GM23338 (cell line): ENCODE measurements around the gene PROX1.

Experiments
- CREB1 ChIP-seq: fragments of 250-450 bp; sonication (Bioruptor Pico); IDR thresholded peaks from 2 replicates; pipeline ENCODE4 v1.5.0; 2020; ENCODE audit warnings: low read depth, mild to moderate bottlenecking, moderate library complexity
- EZH2 ChIP-seq: fragments of 200-600 bp; sonication (generic); IDR thresholded peaks from one replicate; pipeline ENCODE4 v1.8.0; 2017; ENCODE audit warnings: antibody characterized with exemption, mild to moderate bottlenecking, low read depth; ENCODE audit not compliant: unreplicated experiment
- EZH2phosphoT487 ChIP-seq: fragments of 200-600 bp; sonication (generic); IDR thresholded peaks from one replicate; pipeline ENCODE4 v1.8.1; 2018; ENCODE audit warnings: antibody characterized with exemption; ENCODE audit not compliant: unreplicated experiment
- JUNB ChIP-seq: IDR thresholded peaks from one replicate; pipeline ENCODE4 v1.6.1; 2016; ENCODE audit warnings: antibody characterized with exemption; ENCODE audit not compliant: unreplicated experiment
- NANOG ChIP-seq: IDR thresholded peaks from 2 replicates; pipeline ENCODE4 v1.6.1; 2016; ENCODE audit warnings: antibody characterized with exemption, borderline replicate concordance
- POLR2AphosphoS5 ChIP-seq: IDR thresholded peaks from 2 replicates; pipeline ENCODE4 v1.6.1; 2016; ENCODE audit warnings: antibody characterized with exemption, low read depth
- STAT1 ChIP-seq: IDR thresholded peaks from one replicate; pipeline ENCODE4 v1.6.1; 2016; ENCODE audit warnings: antibody characterized with exemption; ENCODE audit not compliant: unreplicated experiment
- ZNF114 ChIP-seq: fragments of 250-450 bp; sonication (Bioruptor Pico); IDR thresholded peaks from 2 replicates; pipeline ENCODE4 v1.5.0; 2020; ENCODE audit warnings: mild to moderate bottlenecking, moderate library complexity
- ZNF331 ChIP-seq: fragments of 250-450 bp; sonication (Bioruptor Pico); IDR thresholded peaks from 2 replicates; pipeline ENCODE4 v1.5.0; 2020; ENCODE audit warnings: low read depth, mild to moderate bottlenecking, moderate library complexity
- TF ChIP-seq, protein P1 (sequence below), 2 experiments: fragments of 200-600 bp in 1 of 2; sonication (generic) in 1 of 2; conservative IDR thresholded peaks; 2 replicates each; pipeline versions ENCODE4 v1.5.1 to v1.6.1; 2016 to 2017; ENCODE audit warnings: antibody characterized with exemption in 2 of 2, low read depth in 2 of 2, mild to moderate bottlenecking in 2 of 2, moderate library complexity in 1 of 2
- TF ChIP-seq, protein P2 (sequence below): IDR thresholded peaks from 2 replicates; pipeline ENCODE4 v1.6.1; 2016; ENCODE audit warnings: antibody characterized with exemption
- TF ChIP-seq, protein P3 (sequence below): IDR thresholded peaks from one replicate; pipeline ENCODE4 v1.6.1; 2018; ENCODE audit warnings: antibody characterized with exemption; ENCODE audit not compliant: unreplicated experiment
- TF ChIP-seq, protein P4 (sequence below): fragments of 250-450 bp; sonication (Bioruptor Pico); IDR thresholded peaks from 2 replicates; pipeline ENCODE4 v1.5.0; 2020; ENCODE audit warnings: mild to moderate bottlenecking, moderate library complexity

DNA sequence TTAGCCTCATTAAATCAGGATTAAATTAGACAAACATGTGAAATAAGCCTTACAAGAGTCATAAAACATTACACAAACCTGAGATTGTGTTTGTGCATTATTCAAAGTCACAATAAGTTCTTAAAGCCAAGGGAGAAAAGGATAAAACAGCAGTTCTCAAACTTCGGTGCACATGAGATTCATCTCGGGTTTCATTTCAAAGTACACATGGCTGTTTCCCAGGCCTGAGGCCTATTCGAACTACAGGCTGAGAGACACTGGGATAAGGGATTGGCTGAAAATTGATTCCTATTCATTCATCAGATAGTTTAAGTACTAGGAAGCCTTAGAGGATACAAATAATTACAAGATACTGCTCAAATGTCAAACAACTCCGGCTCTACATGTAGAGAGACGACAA, 35.9 kb upstream of the PROX1 start:
- TF ChIP-seq, protein P1, sequence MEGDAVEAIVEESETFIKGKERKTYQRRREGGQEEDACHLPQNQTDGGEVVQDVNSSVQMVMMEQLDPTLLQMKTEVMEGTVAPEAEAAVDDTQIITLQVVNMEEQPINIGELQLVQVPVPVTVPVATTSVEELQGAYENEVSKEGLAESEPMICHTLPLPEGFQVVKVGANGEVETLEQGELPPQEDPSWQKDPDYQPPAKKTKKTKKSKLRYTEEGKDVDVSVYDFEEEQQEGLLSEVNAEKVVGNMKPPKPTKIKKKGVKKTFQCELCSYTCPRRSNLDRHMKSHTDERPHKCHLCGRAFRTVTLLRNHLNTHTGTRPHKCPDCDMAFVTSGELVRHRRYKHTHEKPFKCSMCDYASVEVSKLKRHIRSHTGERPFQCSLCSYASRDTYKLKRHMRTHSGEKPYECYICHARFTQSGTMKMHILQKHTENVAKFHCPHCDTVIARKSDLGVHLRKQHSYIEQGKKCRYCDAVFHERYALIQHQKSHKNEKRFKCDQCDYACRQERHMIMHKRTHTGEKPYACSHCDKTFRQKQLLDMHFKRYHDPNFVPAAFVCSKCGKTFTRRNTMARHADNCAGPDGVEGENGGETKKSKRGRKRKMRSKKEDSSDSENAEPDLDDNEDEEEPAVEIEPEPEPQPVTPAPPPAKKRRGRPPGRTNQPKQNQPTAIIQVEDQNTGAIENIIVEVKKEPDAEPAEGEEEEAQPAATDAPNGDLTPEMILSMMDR (conservative IDR thresholded peaks at IDR 0.05; ENCODE audit: low read depth in 2 of 2): no peak
- TF ChIP-seq, protein P2, sequence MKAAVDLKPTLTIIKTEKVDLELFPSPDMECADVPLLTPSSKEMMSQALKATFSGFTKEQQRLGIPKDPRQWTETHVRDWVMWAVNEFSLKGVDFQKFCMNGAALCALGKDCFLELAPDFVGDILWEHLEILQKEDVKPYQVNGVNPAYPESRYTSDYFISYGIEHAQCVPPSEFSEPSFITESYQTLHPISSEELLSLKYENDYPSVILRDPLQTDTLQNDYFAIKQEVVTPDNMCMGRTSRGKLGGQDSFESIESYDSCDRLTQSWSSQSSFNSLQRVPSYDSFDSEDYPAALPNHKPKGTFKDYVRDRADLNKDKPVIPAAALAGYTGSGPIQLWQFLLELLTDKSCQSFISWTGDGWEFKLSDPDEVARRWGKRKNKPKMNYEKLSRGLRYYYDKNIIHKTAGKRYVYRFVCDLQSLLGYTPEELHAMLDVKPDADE: no peak
- TF ChIP-seq POLR2AphosphoS5 (no peak), CREB1 (CRISPR knock-in tag) (no peak), EZH2phosphoT487 (no peak), EZH2 (no peak), JUNB (no peak), NANOG (no peak), STAT1 (no peak), ZNF114 (CRISPR knock-in tag) (no peak), ZNF331 (CRISPR knock-in tag) (no peak)
- TF ChIP-seq, protein P3, sequence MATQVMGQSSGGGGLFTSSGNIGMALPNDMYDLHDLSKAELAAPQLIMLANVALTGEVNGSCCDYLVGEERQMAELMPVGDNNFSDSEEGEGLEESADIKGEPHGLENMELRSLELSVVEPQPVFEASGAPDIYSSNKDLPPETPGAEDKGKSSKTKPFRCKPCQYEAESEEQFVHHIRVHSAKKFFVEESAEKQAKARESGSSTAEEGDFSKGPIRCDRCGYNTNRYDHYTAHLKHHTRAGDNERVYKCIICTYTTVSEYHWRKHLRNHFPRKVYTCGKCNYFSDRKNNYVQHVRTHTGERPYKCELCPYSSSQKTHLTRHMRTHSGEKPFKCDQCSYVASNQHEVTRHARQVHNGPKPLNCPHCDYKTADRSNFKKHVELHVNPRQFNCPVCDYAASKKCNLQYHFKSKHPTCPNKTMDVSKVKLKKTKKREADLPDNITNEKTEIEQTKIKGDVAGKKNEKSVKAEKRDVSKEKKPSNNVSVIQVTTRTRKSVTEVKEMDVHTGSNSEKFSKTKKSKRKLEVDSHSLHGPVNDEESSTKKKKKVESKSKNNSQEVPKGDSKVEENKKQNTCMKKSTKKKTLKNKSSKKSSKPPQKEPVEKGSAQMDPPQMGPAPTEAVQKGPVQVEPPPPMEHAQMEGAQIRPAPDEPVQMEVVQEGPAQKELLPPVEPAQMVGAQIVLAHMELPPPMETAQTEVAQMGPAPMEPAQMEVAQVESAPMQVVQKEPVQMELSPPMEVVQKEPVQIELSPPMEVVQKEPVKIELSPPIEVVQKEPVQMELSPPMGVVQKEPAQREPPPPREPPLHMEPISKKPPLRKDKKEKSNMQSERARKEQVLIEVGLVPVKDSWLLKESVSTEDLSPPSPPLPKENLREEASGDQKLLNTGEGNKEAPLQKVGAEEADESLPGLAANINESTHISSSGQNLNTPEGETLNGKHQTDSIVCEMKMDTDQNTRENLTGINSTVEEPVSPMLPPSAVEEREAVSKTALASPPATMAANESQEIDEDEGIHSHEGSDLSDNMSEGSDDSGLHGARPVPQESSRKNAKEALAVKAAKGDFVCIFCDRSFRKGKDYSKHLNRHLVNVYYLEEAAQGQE: no peak
- TF ChIP-seq, protein P4, sequence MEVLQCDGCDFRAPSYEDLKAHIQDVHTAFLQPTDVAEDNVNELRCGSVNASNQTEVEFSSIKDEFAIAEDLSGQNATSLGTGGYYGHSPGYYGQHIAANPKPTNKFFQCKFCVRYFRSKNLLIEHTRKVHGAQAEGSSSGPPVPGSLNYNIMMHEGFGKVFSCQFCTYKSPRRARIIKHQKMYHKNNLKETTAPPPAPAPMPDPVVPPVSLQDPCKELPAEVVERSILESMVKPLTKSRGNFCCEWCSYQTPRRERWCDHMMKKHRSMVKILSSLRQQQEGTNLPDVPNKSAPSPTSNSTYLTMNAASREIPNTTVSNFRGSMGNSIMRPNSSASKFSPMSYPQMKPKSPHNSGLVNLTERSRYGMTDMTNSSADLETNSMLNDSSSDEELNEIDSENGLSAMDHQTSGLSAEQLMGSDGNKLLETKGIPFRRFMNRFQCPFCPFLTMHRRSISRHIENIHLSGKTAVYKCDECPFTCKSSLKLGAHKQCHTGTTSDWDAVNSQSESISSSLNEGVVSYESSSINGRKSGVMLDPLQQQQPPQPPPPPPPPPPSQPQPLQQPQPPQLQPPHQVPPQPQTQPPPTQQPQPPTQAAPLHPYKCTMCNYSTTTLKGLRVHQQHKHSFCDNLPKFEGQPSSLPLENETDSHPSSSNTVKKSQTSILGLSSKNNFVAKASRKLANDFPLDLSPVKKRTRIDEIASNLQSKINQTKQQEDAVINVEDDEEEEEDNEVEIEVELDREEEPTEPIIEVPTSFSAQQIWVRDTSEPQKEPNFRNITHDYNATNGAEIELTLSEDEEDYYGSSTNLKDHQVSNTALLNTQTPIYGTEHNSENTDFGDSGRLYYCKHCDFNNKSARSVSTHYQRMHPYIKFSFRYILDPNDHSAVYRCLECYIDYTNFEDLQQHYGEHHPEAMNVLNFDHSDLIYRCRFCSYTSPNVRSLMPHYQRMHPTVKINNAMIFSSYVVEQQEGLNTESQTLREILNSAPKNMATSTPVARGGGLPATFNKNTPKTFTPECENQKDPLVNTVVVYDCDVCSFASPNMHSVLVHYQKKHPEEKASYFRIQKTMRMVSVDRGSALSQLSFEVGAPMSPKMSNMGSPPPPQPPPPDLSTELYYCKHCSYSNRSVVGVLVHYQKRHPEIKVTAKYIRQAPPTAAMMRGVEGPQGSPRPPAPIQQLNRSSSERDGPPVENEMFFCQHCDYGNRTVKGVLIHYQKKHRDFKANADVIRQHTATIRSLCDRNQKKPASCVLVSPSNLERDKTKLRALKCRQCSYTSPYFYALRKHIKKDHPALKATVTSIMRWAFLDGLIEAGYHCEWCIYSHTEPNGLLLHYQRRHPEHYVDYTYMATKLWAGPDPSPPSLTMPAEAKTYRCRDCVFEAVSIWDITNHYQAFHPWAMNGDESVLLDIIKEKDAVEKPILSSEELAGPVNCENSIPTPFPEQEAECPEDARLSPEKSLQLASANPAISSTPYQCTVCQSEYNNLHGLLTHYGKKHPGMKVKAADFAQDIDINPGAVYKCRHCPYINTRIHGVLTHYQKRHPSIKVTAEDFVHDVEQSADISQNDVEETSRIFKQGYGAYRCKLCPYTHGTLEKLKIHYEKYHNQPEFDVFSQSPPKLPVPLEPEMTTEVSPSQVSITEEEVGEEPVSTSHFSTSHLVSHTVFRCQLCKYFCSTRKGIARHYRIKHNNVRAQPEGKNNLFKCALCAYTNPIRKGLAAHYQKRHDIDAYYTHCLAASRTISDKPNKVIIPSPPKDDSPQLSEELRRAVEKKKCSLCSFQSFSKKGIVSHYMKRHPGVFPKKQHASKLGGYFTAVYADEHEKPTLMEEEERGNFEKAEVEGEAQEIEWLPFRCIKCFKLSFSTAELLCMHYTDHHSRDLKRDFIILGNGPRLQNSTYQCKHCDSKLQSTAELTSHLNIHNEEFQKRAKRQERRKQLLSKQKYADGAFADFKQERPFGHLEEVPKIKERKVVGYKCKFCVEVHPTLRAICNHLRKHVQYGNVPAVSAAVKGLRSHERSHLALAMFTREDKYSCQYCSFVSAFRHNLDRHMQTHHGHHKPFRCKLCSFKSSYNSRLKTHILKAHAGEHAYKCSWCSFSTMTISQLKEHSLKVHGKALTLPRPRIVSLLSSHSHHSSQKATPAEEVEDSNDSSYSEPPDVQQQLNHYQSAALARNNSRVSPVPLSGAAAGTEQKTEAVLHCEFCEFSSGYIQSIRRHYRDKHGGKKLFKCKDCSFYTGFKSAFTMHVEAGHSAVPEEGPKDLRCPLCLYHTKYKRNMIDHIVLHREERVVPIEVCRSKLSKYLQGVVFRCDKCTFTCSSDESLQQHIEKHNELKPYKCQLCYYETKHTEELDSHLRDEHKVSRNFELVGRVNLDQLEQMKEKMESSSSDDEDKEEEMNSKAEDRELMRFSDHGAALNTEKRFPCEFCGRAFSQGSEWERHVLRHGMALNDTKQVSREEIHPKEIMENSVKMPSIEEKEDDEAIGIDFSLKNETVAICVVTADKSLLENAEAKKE (CRISPR knock-in tag): no peak
